ENCODE measurements around the gene DPCD. TPM values are rescaled to one million over a fixed set of nuclear protein-coding genes. Genes with fewer than 3 reads are reported as not detected.

Gene DPCD
- total RNA-seq, 2 donors from 2014 or later = 23.9 to 66.1 TPM

DNA sequence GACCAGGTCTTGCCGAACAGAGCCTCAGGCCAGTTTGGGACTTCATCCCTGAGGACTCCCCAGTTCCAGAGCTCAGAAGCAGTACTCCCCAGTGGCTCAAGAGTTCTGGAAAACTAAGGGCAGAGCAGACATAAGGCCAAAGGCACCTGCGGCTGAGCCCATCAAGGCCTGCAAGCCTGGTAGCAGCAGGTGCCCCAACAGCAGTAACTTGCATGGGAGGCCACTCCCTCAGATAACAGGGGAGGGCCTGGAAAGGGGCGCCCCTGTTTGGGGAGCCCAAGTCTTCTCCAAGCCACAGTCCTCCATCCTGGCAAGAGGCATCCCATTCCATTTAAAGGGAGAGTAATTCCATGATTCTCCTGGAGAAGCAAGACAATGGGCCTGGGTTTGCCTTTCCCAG, 13.0 kb upstream of the DPCD start:
- 89% methylated on average over 3 of the region's 3 CpGs for WGBS

DNA sequence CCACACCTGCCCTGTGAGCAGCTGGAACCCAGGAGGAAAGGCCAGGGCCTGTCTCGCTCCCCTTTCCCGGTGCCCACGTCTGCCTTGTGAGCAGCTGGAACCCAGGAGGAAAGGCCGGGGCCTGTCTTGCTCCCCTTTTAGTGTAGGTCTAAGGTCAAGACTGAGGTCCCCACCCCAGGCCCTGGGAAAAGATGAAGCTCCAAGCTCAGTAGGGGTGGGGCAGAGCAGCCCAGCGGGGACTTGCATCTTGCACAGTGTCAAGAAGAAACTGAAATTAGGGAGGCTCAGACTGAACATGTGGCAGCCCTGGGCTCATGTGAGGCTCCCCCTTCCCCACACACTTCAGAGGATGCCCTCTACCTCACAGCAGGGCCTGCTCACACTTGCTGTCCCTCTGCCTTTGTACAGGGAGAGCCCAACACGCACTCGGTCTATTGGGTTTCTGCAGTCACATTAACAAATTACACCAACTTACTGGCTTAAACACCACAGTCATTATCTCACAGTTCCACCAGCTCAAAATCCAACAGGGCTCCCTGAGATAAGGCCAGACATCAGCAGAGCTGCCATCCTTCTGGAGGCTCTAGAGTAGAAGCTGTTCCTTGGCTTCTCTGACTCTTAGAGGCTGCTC, 12.4 kb upstream of the DPCD start:
- intact Hi-C loops (cut with DNase I) = no loop called here

More for the DNA sequence above, 13.0 kb upstream of the DPCD start:
- Histone ChIP-seq H3K27ac (no peak overlapping the region), H3K27me3 (replicated peaks; ENCODE audit: insufficient read depth) (no peaks in the 10 kb centered on the region), H3K4me1 (replicated peaks) (no peaks in the 10 kb centered on the region), H3K4me3 (no peak overlapping the region), H3K36me3 (peaks cover 0 to 10% of the 10 kb centered on the region in 2 donors), H3K9me3 (no peaks in the 10 kb centered on the region)
- intact Hi-C loops (cut with DNase I) = no loop called here
- DNase-seq (ENCODE audit: low spot score) = no peak
- TF ChIP-seq, protein P1, sequence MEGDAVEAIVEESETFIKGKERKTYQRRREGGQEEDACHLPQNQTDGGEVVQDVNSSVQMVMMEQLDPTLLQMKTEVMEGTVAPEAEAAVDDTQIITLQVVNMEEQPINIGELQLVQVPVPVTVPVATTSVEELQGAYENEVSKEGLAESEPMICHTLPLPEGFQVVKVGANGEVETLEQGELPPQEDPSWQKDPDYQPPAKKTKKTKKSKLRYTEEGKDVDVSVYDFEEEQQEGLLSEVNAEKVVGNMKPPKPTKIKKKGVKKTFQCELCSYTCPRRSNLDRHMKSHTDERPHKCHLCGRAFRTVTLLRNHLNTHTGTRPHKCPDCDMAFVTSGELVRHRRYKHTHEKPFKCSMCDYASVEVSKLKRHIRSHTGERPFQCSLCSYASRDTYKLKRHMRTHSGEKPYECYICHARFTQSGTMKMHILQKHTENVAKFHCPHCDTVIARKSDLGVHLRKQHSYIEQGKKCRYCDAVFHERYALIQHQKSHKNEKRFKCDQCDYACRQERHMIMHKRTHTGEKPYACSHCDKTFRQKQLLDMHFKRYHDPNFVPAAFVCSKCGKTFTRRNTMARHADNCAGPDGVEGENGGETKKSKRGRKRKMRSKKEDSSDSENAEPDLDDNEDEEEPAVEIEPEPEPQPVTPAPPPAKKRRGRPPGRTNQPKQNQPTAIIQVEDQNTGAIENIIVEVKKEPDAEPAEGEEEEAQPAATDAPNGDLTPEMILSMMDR (IDR thresholded peaks at IDR 0.05) = no peak
- TF ChIP-seq POLR2AphosphoS5 (IDR thresholded peaks at IDR 0.05) (no peak), POLR2A (IDR thresholded peaks at IDR 0.05) (no peak)

DNA sequence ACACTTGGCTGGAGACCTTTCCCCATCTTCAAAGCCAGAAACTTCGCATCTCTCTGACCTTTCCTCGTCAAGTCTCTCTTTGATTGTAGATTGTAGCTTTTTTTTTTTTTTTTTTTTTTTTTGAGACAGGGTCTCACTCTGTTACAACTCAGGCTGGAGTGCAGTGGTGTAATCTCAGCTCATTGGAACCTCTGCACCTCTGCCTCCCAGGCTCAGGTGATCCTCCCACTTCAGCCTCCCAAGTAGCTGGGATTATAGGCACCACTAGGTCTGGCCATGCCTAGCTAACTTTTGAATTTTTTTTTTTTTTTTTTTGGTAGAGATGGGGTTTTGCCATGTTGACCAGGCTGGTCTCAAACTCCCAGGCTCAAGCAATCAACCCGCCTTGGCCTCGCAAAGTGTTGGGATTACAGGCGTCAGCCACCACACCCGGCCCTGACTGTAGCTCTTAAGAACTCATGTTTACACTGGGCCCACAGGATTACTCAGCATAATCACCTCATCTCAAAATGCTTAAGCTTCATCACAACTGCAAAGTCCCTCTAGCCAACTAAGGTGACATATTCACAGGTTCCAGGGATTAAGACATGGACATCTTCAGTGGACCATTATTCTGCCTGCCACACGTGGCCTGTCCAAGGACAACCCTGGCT, 11.8 kb upstream of the DPCD start:
- intact Hi-C loops (cut with DNase I) = no loop called here
- peaks cover 0 to 10% of the 10 kb centered on the region in 2 donors for H3K36me3 ChIP-seq

More for the DNA sequence above, 12.4 kb upstream of the DPCD start:
- no peaks in the 10 kb centered on the region for H3K27me3 ChIP-seq (replicated peaks; ENCODE audit: insufficient read depth)
- DNase-seq (ENCODE audit: low spot score) = no peak
- H3K4me3 ChIP-seq = no peak overlapping the region
- no peak for TF ChIP-seq POLR2A (IDR thresholded peaks at IDR 0.05)
- TF ChIP-seq, protein P1 (IDR thresholded peaks at IDR 0.05) = no peak
- TF ChIP-seq POLR2AphosphoS5 (IDR thresholded peaks at IDR 0.05) = no peak
- 84% methylated on average over 7 of the region's 7 CpGs for WGBS
- no peak overlapping the region for H3K27ac ChIP-seq
- H3K36me3 ChIP-seq = peaks cover 0 to 10% of the 10 kb centered on the region in 2 donors
- no peaks in the 10 kb centered on the region for H3K4me1 ChIP-seq (replicated peaks)
- no peaks in the 10 kb centered on the region for H3K9me3 ChIP-seq

DNA sequence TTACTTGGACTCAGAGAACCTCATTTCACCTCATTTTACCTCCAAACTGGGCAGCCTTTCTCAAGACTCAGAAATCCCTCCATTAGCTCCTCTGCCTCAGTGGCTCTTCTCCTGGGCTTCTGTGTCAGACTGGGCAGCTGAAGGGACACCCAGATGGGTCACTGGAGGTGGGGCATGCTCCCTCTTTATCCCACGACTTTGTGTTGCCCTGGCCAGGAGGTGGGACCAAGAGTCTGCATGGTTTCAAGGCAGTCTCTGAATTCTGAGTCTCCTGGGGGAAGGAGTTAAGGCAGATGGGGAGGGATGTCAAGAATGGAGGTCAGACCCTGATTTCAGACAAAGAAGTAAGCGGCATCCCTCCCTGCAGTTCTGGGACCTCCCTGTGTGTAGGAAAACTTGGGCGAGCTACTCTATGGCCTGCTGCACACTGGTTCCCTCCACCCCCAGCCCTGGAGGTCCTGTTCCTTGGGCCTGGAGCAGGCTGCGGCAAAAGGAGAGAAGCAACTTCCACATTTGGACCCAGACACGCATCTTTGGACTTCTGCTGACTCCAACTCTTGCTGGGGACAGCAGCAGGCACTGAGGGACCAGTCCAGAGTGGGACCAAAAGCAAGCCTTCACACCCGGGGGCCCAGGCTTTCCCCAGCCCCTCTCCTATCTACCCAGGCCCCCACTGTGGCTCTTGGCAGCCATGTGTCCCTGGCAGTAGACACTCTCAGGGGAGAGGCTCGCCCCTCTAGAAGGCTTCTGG, 10.8 kb upstream of the DPCD start:
- Histone ChIP-seq H3K4me3 (no peak overlapping the region), H3K9me3 (no peaks in the 10 kb centered on the region), H3K36me3 (peaks cover 0 to 10% of the 10 kb centered on the region in 2 donors), H3K4me1 (replicated peaks) (no peaks in the 10 kb centered on the region), H3K27me3 (replicated peaks; ENCODE audit: insufficient read depth) (no peaks in the 10 kb centered on the region), H3K27ac (no peak overlapping the region)
- no peak for TF ChIP-seq POLR2A (IDR thresholded peaks at IDR 0.05)
- TF ChIP-seq POLR2AphosphoS5 (IDR thresholded peaks at IDR 0.05) = no peak
- TF ChIP-seq, protein P1 (IDR thresholded peaks at IDR 0.05) = no peak
- no peak for DNase-seq (ENCODE audit: low spot score)
- intact Hi-C loops (cut with DNase I) = no loop called here
- WGBS = 89% methylated on average over 7 of the region's 7 CpGs

More for the DNA sequence above, 11.8 kb upstream of the DPCD start:
- no peaks in the 10 kb centered on the region for H3K4me1 ChIP-seq (replicated peaks)
- H3K27ac ChIP-seq = no peak overlapping the region
- H3K9me3 ChIP-seq = no peaks in the 10 kb centered on the region
- no peak for DNase-seq (ENCODE audit: low spot score)
- H3K27me3 ChIP-seq (replicated peaks; ENCODE audit: insufficient read depth) = no peaks in the 10 kb centered on the region
- WGBS = 94% methylated on average over 6 of the region's 7 CpGs
- TF ChIP-seq, protein P1 (IDR thresholded peaks at IDR 0.05) = no peak
- TF ChIP-seq POLR2AphosphoS5 (IDR thresholded peaks at IDR 0.05) = no peak
- no peak for TF ChIP-seq POLR2A (IDR thresholded peaks at IDR 0.05)
- no peak overlapping the region for H3K4me3 ChIP-seq
